HCT116 (cell line): ENCODE results near the gene ARHGAP1. TPM values are rescaled to one million over a fixed set of nuclear protein-coding genes. Genes with fewer than 3 reads are reported as not detected.

Experiments
- ATAC-seq: fragments of 200-7000 bp; cut with Tn5 transposase; 2 replicates; pipeline ENCODE4 v1.9.1; 2020; ENCODE audit warnings: mild to moderate bottlenecking, moderate library complexity
- BruUV-seq: library from RNA; stranded (reverse); fragments of 400-500 nt; replicated peaks from 2 replicates; lab custom pipeline; 2021; lab: Mats Ljungman, UMichigan
- CTCF ChIA-PET: fragments of 300-600 bp; sonication (Branson Sonifier 250); formaldehyde crosslinking; loops from one replicate; lab custom pipeline; 2021; ENCODE audit warnings: antibody characterized with exemption; lab: Charles Lee
- POLR2A ChIA-PET: fragments of 300-600, 350-600 bp; sonication (Branson Sonifier 250); formaldehyde crosslinking; loops from one replicate; lab custom pipeline; 2021; ENCODE audit warnings: antibody characterized with exemption; lab: Charles Lee
- RAD21 ChIA-PET, 2 experiments: fragments of 300-600 bp; sonication (Branson Sonifier 250); formaldehyde crosslinking; loops; one replicate each; lab custom pipeline; 2023; ENCODE audit warnings: low total read pairs in 2 of 2; ENCODE audit not compliant: uncharacterized antibody in 2 of 2, unreplicated experiment in 2 of 2, low non-redundant PET in 1 of 2; lab: Charles Lee
- DNase-seq: peaks from one replicate; pipeline ENCODE4 v3.0.0-alpha.2; 2010; ENCODE audit warnings: low read depth, low spot score
- H2AFZ ChIP-seq: fragments of 200-600 bp; shearing (Covaris generic), sonication (generic); 2 replicates; pipeline ENCODE4 v1.6.1; 2017; ENCODE audit warnings: low read depth, mixed run types, mixed read lengths, antibody characterized with exemption, low read length; ENCODE audit not compliant: poor library complexity, severe bottlenecking
- H3K27ac ChIP-seq: 2 replicates; pipeline ENCODE4 v1.5.1; 2012; ENCODE audit warnings: low read depth, low read length
- H3K27me3 ChIP-seq: fragments of 200-600 bp; sonication (generic); 2 replicates; pipeline ENCODE4 v1.6.1; 2016; ENCODE audit warnings: mixed run types, low read length, mixed read lengths; ENCODE audit not compliant: insufficient read depth
- H3K36me3 ChIP-seq, 2 experiments: fragments of 200-500 bp in 1 of 2; fragments of 200-600 bp in 1 of 2; sonication (Bioruptor generic) in 1 of 2; sonication (generic) in 1 of 2; 2 replicates each; pipeline versions ENCODE4 v1.5.1 to v1.6.1; 2014 to 2016; ENCODE audit warnings: low read length in 2 of 2, inconsistent platforms in 1 of 2, mixed read lengths in 1 of 2, mixed run types in 1 of 2; ENCODE audit not compliant: insufficient read depth in 2 of 2, control insufficient read depth in 1 of 2
- H3K4me1 ChIP-seq, 2 experiments: fragments of 200-600 bp in 1 of 2; sonication (generic) in 1 of 2; 2 replicates each; pipeline versions ENCODE4 v1.5.1 to v1.6.1; 2012 to 2017; ENCODE audit warnings: low read length in 2 of 2, inconsistent platforms in 1 of 2, mild to moderate bottlenecking in 1 of 2, mixed read lengths in 1 of 2, mixed run types in 1 of 2, moderate library complexity in 1 of 2; ENCODE audit not compliant: insufficient read depth in 2 of 2, control insufficient read depth in 1 of 2
- H3K4me2 ChIP-seq: fragments of 200-600 bp; sonication (generic); 2 replicates; pipeline ENCODE4 v1.6.1; 2017; ENCODE audit warnings: mixed run types, low read length, mixed read lengths
- H3K4me3 ChIP-seq, 2 experiments: fragments of 200-600 bp in 1 of 2; sonication (generic) in 1 of 2; replicated peaks in 1 of 2; 2 replicates each; pipeline ENCODE4 v1.5.1; 2011 to 2016; ENCODE audit warnings: low read length in 2 of 2, control low read depth in 1 of 2, low read depth in 1 of 2, mild to moderate bottlenecking in 1 of 2, mixed read lengths in 1 of 2, mixed run types in 1 of 2
- H3K79me2 ChIP-seq: fragments of 200-600 bp; sonication (generic); 2 replicates; pipeline ENCODE4 v1.6.1; 2017; ENCODE audit warnings: mild to moderate bottlenecking, mixed run types, low read length, moderate library complexity, mixed read lengths; ENCODE audit not compliant: insufficient read depth
- H3K9ac ChIP-seq: fragments of 200-600 bp; sonication (generic); 2 replicates; pipeline ENCODE4 v1.6.1; 2016; ENCODE audit warnings: low read length, mixed read lengths
- H3K9me2 ChIP-seq: fragments of 200-600 bp; sonication (generic), shearing (Covaris generic); 2 replicates; pipeline ENCODE4 v1.6.1; 2017; ENCODE audit warnings: mixed run types, mild to moderate bottlenecking, moderate library complexity; ENCODE audit not compliant: insufficient read depth
- H3K9me3 ChIP-seq, 2 experiments: fragments of 200-500 bp in 1 of 2; fragments of 200-600 bp in 1 of 2; sonication (Bioruptor generic) in 1 of 2; sonication (generic) in 1 of 2; 2 replicates each; pipeline ENCODE4 v1.6.1; 2014 to 2017; ENCODE audit warnings: low read length in 2 of 2, mixed read lengths in 2 of 2, inconsistent platforms in 1 of 2, low read depth in 1 of 2, mild to moderate bottlenecking in 1 of 2, mixed run types in 1 of 2, moderate library complexity in 1 of 2; ENCODE audit not compliant: control insufficient read depth in 1 of 2, insufficient read depth in 1 of 2
- H4K20me1 ChIP-seq: fragments of 200-600 bp; sonication (generic), shearing (Covaris generic); 2 replicates; pipeline ENCODE4 v1.6.1; 2017; ENCODE audit warnings: mixed run types, mild to moderate bottlenecking, moderate library complexity; ENCODE audit not compliant: insufficient read depth
- ATF3 ChIP-seq: IDR thresholded peaks from 2 replicates; pipeline ENCODE4 v1.6.1; 2012
- CBX3 ChIP-seq: IDR thresholded peaks from 2 replicates; pipeline ENCODE4 v1.6.1; 2012; ENCODE audit warnings: low read depth
- CEBPB ChIP-seq: IDR thresholded peaks from 2 replicates; pipeline ENCODE4 v1.6.1; 2012; ENCODE audit warnings: low read depth
- ELF1 ChIP-seq: IDR thresholded peaks from 2 replicates; pipeline ENCODE4 v1.6.1; 2012; ENCODE audit warnings: low read depth, borderline replicate concordance
- EZH2phosphoT487 ChIP-seq: fragments of 200-600 bp; IDR thresholded peaks from 2 replicates; pipeline ENCODE4 v1.6.1; 2018; ENCODE audit warnings: antibody characterized with exemption, borderline replicate concordance
- JUND ChIP-seq: IDR thresholded peaks from 2 replicates; pipeline ENCODE4 v1.6.1; 2012
- POLR2A ChIP-seq: IDR thresholded peaks from 2 replicates; pipeline ENCODE4 v1.7.0; 2011; ENCODE audit warnings: borderline replicate concordance; ENCODE audit not compliant: insufficient read depth, insufficient read length; ENCODE audit errors: extremely low read depth
- RAD21 ChIP-seq: IDR thresholded peaks from 2 replicates; pipeline ENCODE4 v1.6.1; 2012; ENCODE audit warnings: low read depth, mild to moderate bottlenecking
- SIN3A ChIP-seq: IDR thresholded peaks from 2 replicates; pipeline ENCODE4 v1.6.1; 2012; ENCODE audit warnings: low read depth
- SP1 ChIP-seq: IDR thresholded peaks from 2 replicates; pipeline ENCODE4 v1.6.1; 2012; ENCODE audit warnings: low read depth
- SRF ChIP-seq: IDR thresholded peaks from 2 replicates; pipeline ENCODE4 v1.6.1; 2012; ENCODE audit warnings: low read depth
- TCF7L2 ChIP-seq: IDR thresholded peaks from 2 replicates; pipeline ENCODE4 v1.7.0; 2011; ENCODE audit warnings: borderline replicate concordance, inconsistent platforms; ENCODE audit not compliant: insufficient read depth, insufficient read length; ENCODE audit errors: extremely low read depth
- ZFX ChIP-seq: fragments of 450-650 bp; IDR thresholded peaks from 2 replicates; pipeline ENCODE4 v1.6.1; 2017
- ZNF274 ChIP-seq: fragments of 200-500 bp; sonication (Bioruptor generic); IDR thresholded peaks from 2 replicates; pipeline ENCODE4 v1.6.1; 2014; ENCODE audit warnings: mild to moderate bottlenecking, low read depth, low read length, inconsistent platforms
- intact Hi-C: fragments of 100-400 bp; cut with micrococcal nuclease; formaldehyde crosslinking; loops from 2 replicates; pipeline ENCODE4 v1.10.0; 2022
- total RNA-seq: library from RNA; stranded (reverse); gene quantifications from one replicate; pipeline ENCODE4 v1.2.1, GENCODE V29; 2021; ENCODE audit not compliant: unreplicated experiment

ARHGAP1 gene
- total RNA-seq, 1 experiment from 2014 or later, result 36.9 TPM

- TF ChIP-seq SP1, result no peak
- no peak for TF ChIP-seq SRF
- TF ChIP-seq ATF3, result no peak
- no peak for TF ChIP-seq CBX3
- no peak for TF ChIP-seq TCF7L2
- no peak for TF ChIP-seq ZFX
- TF ChIP-seq SIN3A, result no peak
- TF ChIP-seq RAD21, result no peak
- TF ChIP-seq EZH2phosphoT487, result no peak
- no peak for TF ChIP-seq CEBPB
- TF ChIP-seq ELF1, result no peak
- TF ChIP-seq JUND, result no peak
- no peak for TF ChIP-seq POLR2A
- TF ChIP-seq ZNF274, result no peak
- Histone ChIP-seq H3K4me1 (peaks cover 0 to 4% of the 10 kb centered on the region in 2 experiments; a peak in 1 of 4 replicates), H3K4me2 (no peak overlapping the region), H3K9me3 (no peaks in the 10 kb centered on the region), H3K27me3 (no peaks in the 10 kb centered on the region), H4K20me1 (no peaks in the 10 kb centered on the region), H2AFZ (no peak overlapping the region), H3K27ac (no peak overlapping the region), H3K9me2 (no peaks in the 10 kb centered on the region), H3K36me3 (peaks cover 3 to 4% of the 10 kb centered on the region in 2 experiments; a peak in 3 of 4 replicates), H3K79me2 (no peaks in the 10 kb centered on the region), H3K4me3 (no peak overlapping the region), H3K9ac (no peak overlapping the region)
- ChIA-PET RAD21 (no interaction called here), POLR2A (no interaction called here), CTCF (no interaction called here)
- intact Hi-C loops, result no loop called here
- no TSS peak for BruUV-seq
- ATAC-seq (no peak), DNase-seq (no peak)
Measured at GRCh38 chr11:46676436-46677158, 23.8 kb downstream of the ARHGAP1 start.
